ENCODE results near the gene ARHGAP15. TPM values are rescaled to one million over a fixed set of nuclear protein-coding genes. Genes with fewer than 3 reads are reported as not detected.

The ARHGAP15 gene
- total RNA-seq, 2 donors from 2014 or later = 0.86 TPM; not detected in 1

GRCh38 chr2:143708682-143709081 lies 579.5 kb downstream of the ARHGAP15 start:
- H3K36me3 ChIP-seq (ENCODE audit: control insufficient read depth, insufficient read depth, low read length) = no peaks in the 10 kb centered on the region
- no peak for DNase-seq
- Mint-ChIP-seq H3K4me3 (no peak overlapping the region), H3K4me1 (peaks cover 9% of the 10 kb centered on the region), H3K36me3 (ENCODE audit: low read depth) (peaks cover 3% of the 10 kb centered on the region), H3K27me3 (ENCODE audit: insufficient read depth) (no peaks in the 10 kb centered on the region), H3K27ac (no peak overlapping the region), H3K9me3 (peaks cover 19% of the 10 kb centered on the region)
- H3K27me3 ChIP-seq (ENCODE audit: control insufficient read depth, insufficient read depth, low read length, poor library complexity, severe bottlenecking) = no peaks in the 10 kb centered on the region
- H3K4me3 ChIP-seq (ENCODE audit: low read length) = peak overlapping the region; percentile 27
- peaks cover 6% of the 10 kb centered on the region for H3K4me1 ChIP-seq (ENCODE audit: control insufficient read depth, insufficient read depth, low read length)
- no peak overlapping the region for H3K27ac ChIP-seq (ENCODE audit: low read depth, low read length)
- H3K9ac ChIP-seq (ENCODE audit: extremely low read depth, low read length, poor library complexity, severe bottlenecking) = no peak overlapping the region
- TF ChIP-seq, protein P1, sequence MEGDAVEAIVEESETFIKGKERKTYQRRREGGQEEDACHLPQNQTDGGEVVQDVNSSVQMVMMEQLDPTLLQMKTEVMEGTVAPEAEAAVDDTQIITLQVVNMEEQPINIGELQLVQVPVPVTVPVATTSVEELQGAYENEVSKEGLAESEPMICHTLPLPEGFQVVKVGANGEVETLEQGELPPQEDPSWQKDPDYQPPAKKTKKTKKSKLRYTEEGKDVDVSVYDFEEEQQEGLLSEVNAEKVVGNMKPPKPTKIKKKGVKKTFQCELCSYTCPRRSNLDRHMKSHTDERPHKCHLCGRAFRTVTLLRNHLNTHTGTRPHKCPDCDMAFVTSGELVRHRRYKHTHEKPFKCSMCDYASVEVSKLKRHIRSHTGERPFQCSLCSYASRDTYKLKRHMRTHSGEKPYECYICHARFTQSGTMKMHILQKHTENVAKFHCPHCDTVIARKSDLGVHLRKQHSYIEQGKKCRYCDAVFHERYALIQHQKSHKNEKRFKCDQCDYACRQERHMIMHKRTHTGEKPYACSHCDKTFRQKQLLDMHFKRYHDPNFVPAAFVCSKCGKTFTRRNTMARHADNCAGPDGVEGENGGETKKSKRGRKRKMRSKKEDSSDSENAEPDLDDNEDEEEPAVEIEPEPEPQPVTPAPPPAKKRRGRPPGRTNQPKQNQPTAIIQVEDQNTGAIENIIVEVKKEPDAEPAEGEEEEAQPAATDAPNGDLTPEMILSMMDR (conservative IDR thresholded peaks at IDR 0.05) = no peak
- H3K9me3 ChIP-seq (ENCODE audit: control insufficient read depth, low read length) = peaks cover 32% of the 10 kb centered on the region

DNA sequence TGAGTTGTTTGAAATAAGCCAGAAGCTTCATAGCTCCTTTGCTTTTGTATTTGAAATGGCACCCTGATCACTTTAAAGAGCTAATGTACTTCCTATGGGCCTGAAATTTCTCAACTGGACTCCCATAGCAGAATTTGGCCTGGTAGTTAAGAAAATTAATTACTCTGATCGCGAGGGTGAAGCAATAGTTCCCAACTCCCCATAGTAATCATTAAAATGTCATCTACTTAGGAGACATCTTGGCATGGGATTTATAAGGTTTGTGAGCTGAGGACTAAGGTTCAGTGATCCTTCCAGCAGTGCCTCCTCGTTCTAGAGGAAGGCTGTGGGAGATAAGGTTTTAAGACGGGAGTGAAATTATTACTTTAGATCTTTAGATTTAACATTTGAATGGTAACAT lies 581.0 kb downstream of the ARHGAP15 start:
- H3K27me3 ChIP-seq (ENCODE audit: control insufficient read depth, insufficient read depth, low read length, poor library complexity, severe bottlenecking) = no peaks in the 10 kb centered on the region
- Mint-ChIP-seq H3K27ac (no peak overlapping the region), H3K27me3 (ENCODE audit: insufficient read depth) (no peaks in the 10 kb centered on the region), H3K36me3 (ENCODE audit: low read depth) (peaks cover 5% of the 10 kb centered on the region), H3K4me1 (peaks cover 9% of the 10 kb centered on the region), H3K4me3 (no peak overlapping the region), H3K9me3 (peaks cover 29% of the 10 kb centered on the region)
- TF ChIP-seq, protein P1 (conservative IDR thresholded peaks at IDR 0.05) = no peak
- H3K9ac ChIP-seq (ENCODE audit: extremely low read depth, low read length, poor library complexity, severe bottlenecking) = no peak overlapping the region
- WGBS, 2 experiments (ENCODE audit: insufficient coverage in 1 of 2, insufficient read length in 1 of 2) = 99% methylated on average over 4 of the region's 4 CpGs; no CpG with 5 or more reads in 1 of the 2 experiments
- H3K27ac ChIP-seq (ENCODE audit: low read depth, low read length) = no peak overlapping the region
- H3K36me3 ChIP-seq (ENCODE audit: control insufficient read depth, insufficient read depth, low read length) = no peaks in the 10 kb centered on the region
- no peak for DNase-seq
- H3K4me3 ChIP-seq (ENCODE audit: low read length) = no peak overlapping the region
- peaks cover 4% of the 10 kb centered on the region for H3K4me1 ChIP-seq (ENCODE audit: control insufficient read depth, insufficient read depth, low read length)
- H3K9me3 ChIP-seq (ENCODE audit: control insufficient read depth, low read length) = peaks cover 44% of the 10 kb centered on the region

DNA sequence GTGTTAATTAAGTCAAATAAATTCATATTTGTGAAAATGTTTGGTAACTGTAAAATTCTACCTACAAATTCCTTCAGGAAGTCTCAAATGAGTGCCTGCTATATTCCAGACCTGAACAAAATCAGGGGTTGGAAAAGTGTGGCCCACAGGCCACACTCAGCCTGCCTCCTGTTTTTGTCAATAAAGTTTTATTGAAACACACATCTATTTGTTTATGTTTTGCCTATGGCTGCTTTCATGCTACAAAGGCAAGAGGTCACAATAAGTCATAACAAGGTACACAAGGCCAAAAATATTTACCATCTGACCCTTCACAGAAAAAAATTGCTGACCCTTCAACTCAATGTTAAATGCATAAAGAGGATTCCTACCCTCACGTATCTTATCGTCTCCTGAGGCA lies 581.7 kb downstream of the ARHGAP15 start:
- no peak for DNase-seq
- no CpG with 5 or more reads among the region's 2 CpGs for WGBS, 2 experiments (ENCODE audit: insufficient coverage in 1 of 2, insufficient read length in 1 of 2)
- no peak overlapping the region for H3K4me3 Mint-ChIP-seq
- Histone ChIP-seq H3K27me3 (ENCODE audit: control insufficient read depth, insufficient read depth, low read length, poor library complexity, severe bottlenecking) (no peaks in the 10 kb centered on the region), H3K27ac (ENCODE audit: low read depth, low read length) (no peak overlapping the region), H3K4me1 (ENCODE audit: control insufficient read depth, insufficient read depth, low read length) (peaks cover 2% of the 10 kb centered on the region), H3K36me3 (ENCODE audit: control insufficient read depth, insufficient read depth, low read length) (no peaks in the 10 kb centered on the region), H3K4me3 (ENCODE audit: low read length) (peak overlapping the region; percentile 47), H3K9ac (ENCODE audit: extremely low read depth, low read length, poor library complexity, severe bottlenecking) (no peak overlapping the region), H3K9me3 (ENCODE audit: control insufficient read depth, low read length) (peaks cover 44% of the 10 kb centered on the region)
- H3K9me3 Mint-ChIP-seq = peaks cover 29% of the 10 kb centered on the region
- TF ChIP-seq, protein P1 (conservative IDR thresholded peaks at IDR 0.05) = no peak
- no peaks in the 10 kb centered on the region for H3K27me3 Mint-ChIP-seq (ENCODE audit: insufficient read depth)
- H3K36me3 Mint-ChIP-seq (ENCODE audit: low read depth) = peaks cover 5% of the 10 kb centered on the region
- no peak overlapping the region for H3K27ac Mint-ChIP-seq
- peaks cover 9% of the 10 kb centered on the region for H3K4me1 Mint-ChIP-seq
